Neural cell (in vitro differentiated cells): ENCODE data around the gene ZBED4. TPM values are rescaled to one million over a fixed set of nuclear protein-coding genes. Genes with fewer than 3 reads are reported as not detected.

Source experiments
- H2AFZ ChIP-seq: fragments of 200-600, 300-800 bp; sonication (generic), shearing (Covaris generic); 2 replicates; pipeline ENCODE4 v1.6.0; 2014; ENCODE audit warnings: low read depth, mild to moderate bottlenecking, antibody characterized with exemption, low read length, moderate library complexity
- H3F3A ChIP-seq: fragments of 200-600 bp; shearing (Covaris generic); 2 replicates; pipeline ENCODE4 v1.6.1; 2016; ENCODE audit warnings: mild to moderate bottlenecking, moderate library complexity, mixed read lengths, antibody characterized with exemption, low read length; ENCODE audit not compliant: insufficient read depth, poor library complexity, severe bottlenecking
- H3K27ac ChIP-seq: fragments of 200-600, 300-800 bp; sonication (generic), shearing (Covaris generic); 2 replicates; pipeline ENCODE4 v1.5.1; 2014; ENCODE audit warnings: mild to moderate bottlenecking, low read length, moderate library complexity
- H3K27me3 ChIP-seq: fragments of 300-800, 200-600 bp; sonication (generic), shearing (Covaris generic); 2 replicates; pipeline ENCODE4 v1.6.0; 2014; ENCODE audit warnings: mild to moderate bottlenecking, low read depth, low read length, moderate library complexity; ENCODE audit not compliant: insufficient read depth
- H3K36me3 ChIP-seq: fragments of 300-800, 200-600 bp; sonication (generic), shearing (Covaris generic); 2 replicates; pipeline ENCODE4 v1.5.1; 2014; ENCODE audit warnings: mild to moderate bottlenecking, antibody characterized with exemption, low read length, moderate library complexity; ENCODE audit not compliant: insufficient read depth
- H3K4me2 ChIP-seq: fragments of 300-800, 200-600 bp; sonication (generic), shearing (Covaris generic); 2 replicates; pipeline ENCODE4 v1.6.0; 2014; ENCODE audit warnings: mild to moderate bottlenecking, low read length
- H3K4me3 ChIP-seq: fragments of 300-800, 200-600 bp; sonication (generic), shearing (Covaris generic); 2 replicates; pipeline ENCODE4 v1.5.1; 2014; ENCODE audit warnings: mild to moderate bottlenecking, low read length, moderate library complexity
- H3K79me2 ChIP-seq: fragments of 200-600 bp; shearing (Covaris generic); replicated peaks from 2 replicates; pipeline ENCODE4 v1.6.0; 2014; ENCODE audit warnings: mild to moderate bottlenecking, low read length, moderate library complexity; ENCODE audit not compliant: insufficient read depth
- H3K9ac ChIP-seq: fragments of 300-800, 200-600 bp; sonication (generic), shearing (Covaris generic); 2 replicates; pipeline ENCODE4 v1.6.1; 2016; ENCODE audit warnings: mild to moderate bottlenecking, low read length, mixed read lengths
- H3K9me2 ChIP-seq: fragments of 200-600 bp; shearing (Covaris generic); 2 replicates; pipeline ENCODE4 v1.6.1; 2016; ENCODE audit warnings: mild to moderate bottlenecking, low read length, mixed read lengths; ENCODE audit not compliant: insufficient read depth
- H3K9me3 ChIP-seq: fragments of 200-600, 300-800 bp; sonication (generic), shearing (Covaris generic); 2 replicates; pipeline ENCODE4 v1.6.1; 2016; ENCODE audit warnings: mild to moderate bottlenecking, mixed run types, low read length, moderate library complexity, mixed read lengths
- H4K20me1 ChIP-seq: fragments of 200-600 bp; shearing (Covaris generic); 2 replicates; pipeline ENCODE4 v1.6.1; 2016; ENCODE audit warnings: mild to moderate bottlenecking, mixed run types; ENCODE audit not compliant: insufficient read depth
- EP300 ChIP-seq: fragments of 450-650 bp; conservative IDR thresholded peaks from 2 replicates; pipeline ENCODE4 v1.6.1; 2014; ENCODE audit warnings: antibody characterized with exemption, mild to moderate bottlenecking, moderate library complexity; ENCODE audit not compliant: poor library complexity, severe bottlenecking
- EZH2 ChIP-seq: fragments of 200-600, 300-800 bp; shearing (Covaris generic), sonication (generic); IDR thresholded peaks from 2 replicates; pipeline ENCODE4 v1.6.1; 2014; ENCODE audit warnings: antibody characterized with exemption, low read length, borderline replicate concordance, mild to moderate bottlenecking; ENCODE audit not compliant: insufficient read depth, poor library complexity, severe bottlenecking
- MXI1 ChIP-seq: fragments of 450-650 bp; conservative IDR thresholded peaks from 2 replicates; pipeline ENCODE4 v1.6.1; 2014; ENCODE audit warnings: antibody characterized with exemption, mild to moderate bottlenecking; ENCODE audit not compliant: poor library complexity, severe bottlenecking
- POLR2AphosphoS5 ChIP-seq: IDR thresholded peaks from 2 replicates; pipeline ENCODE4 v1.6.1; 2012
- RAD21 ChIP-seq: fragments of 450-650 bp; conservative IDR thresholded peaks from 2 replicates; pipeline ENCODE4 v1.6.1; 2014; ENCODE audit warnings: antibody characterized with exemption, mild to moderate bottlenecking, moderate library complexity
- SMC3 ChIP-seq: fragments of 450-650 bp; conservative IDR thresholded peaks from 2 replicates; pipeline ENCODE4 v1.6.1; 2014; ENCODE audit warnings: antibody characterized with exemption, mild to moderate bottlenecking, moderate library complexity; ENCODE audit not compliant: poor library complexity
- TAF1 ChIP-seq: IDR thresholded peaks from 2 replicates; pipeline ENCODE4 v1.6.1; 2012; ENCODE audit warnings: low read depth
- polyA plus RNA-seq: library from polyadenylated mRNA; depleted of rRNA; stranded (reverse); fragments of >200 nt; gene quantifications from 2 replicates; pipeline ENCODE4 v1.2.3, GENCODE V29; 2014
- TF ChIP-seq, protein P1 (sequence below): IDR thresholded peaks from 2 replicates; pipeline ENCODE4 v1.6.1; 2012; ENCODE audit warnings: borderline replicate concordance
- TF ChIP-seq, protein P2 (sequence below): fragments of 450-650 bp; IDR thresholded peaks from 2 replicates; pipeline ENCODE4 v1.5.1; 2014; ENCODE audit warnings: antibody characterized with exemption, mild to moderate bottlenecking, moderate library complexity; ENCODE audit not compliant: poor library complexity, severe bottlenecking

The ZBED4 gene
- polyA plus RNA-seq, 1 donor from 2014 or later, result 15.0 TPM

DNA sequence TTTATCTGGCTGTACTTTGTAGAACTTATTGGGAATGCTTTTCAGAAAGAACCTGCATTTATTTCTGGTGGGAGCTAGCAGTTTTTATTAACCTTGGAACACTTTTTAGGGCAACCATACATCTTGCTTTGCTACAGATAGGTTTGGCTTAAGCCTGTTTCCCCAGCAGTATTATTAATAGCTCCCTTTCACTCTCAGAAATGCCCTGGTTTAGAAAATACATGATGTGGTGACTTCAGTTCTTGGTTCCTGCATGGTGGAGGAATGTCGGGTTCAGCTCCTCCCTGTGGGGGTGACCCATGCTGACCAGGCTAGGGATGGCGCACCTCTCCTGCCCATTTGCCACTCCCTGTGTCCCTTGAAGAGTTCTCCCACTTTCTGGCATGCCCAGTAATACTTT, 28.2 kb downstream of the ZBED4 start:
- H4K20me1 ChIP-seq, result no peaks in the 10 kb centered on the region
- H3K36me3 ChIP-seq, result peaks cover 39% of the 10 kb centered on the region
- peaks cover 51% of the 10 kb centered on the region for H3K79me2 ChIP-seq

DNA sequence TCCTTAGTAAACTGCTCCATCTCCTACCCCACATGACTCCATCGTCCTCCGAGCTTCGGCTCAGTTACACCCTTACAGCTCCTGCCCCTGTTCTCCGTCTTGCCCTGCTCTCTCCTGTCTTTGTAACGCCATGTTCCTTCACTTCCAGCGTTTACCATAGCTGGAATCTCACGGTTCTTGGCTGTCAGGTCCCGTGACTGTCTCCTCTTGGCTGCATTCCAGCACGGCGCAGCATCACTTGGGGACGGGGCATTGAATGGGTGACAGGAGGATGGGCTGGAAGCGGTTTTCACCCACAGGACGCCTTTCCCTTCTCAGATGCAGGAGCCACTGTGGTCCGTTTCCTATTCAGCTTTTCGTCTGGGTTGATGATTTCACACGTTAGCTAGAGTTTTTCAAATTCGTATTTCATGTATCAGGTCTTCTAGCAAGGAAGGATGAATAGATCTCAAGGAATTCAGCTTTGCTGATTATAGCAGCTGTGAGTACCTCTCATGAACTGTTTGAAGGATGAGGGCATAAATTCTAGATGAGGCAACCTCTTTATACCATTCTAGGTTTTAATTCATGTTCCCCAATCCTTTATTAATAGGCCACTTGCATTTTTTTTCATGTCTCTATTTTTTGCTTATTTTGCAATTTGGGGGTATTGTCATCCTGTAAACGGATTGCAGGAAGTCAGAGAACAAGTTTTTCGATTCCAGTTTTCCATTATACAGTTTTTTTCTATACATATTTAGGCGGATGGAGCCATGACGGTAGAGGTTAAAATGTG, 29.1 kb downstream of the ZBED4 start:
- no peaks in the 10 kb centered on the region for H4K20me1 ChIP-seq
- no peak for TF ChIP-seq POLR2AphosphoS5
- no peak for TF ChIP-seq SMC3
- TF ChIP-seq, protein P1, sequence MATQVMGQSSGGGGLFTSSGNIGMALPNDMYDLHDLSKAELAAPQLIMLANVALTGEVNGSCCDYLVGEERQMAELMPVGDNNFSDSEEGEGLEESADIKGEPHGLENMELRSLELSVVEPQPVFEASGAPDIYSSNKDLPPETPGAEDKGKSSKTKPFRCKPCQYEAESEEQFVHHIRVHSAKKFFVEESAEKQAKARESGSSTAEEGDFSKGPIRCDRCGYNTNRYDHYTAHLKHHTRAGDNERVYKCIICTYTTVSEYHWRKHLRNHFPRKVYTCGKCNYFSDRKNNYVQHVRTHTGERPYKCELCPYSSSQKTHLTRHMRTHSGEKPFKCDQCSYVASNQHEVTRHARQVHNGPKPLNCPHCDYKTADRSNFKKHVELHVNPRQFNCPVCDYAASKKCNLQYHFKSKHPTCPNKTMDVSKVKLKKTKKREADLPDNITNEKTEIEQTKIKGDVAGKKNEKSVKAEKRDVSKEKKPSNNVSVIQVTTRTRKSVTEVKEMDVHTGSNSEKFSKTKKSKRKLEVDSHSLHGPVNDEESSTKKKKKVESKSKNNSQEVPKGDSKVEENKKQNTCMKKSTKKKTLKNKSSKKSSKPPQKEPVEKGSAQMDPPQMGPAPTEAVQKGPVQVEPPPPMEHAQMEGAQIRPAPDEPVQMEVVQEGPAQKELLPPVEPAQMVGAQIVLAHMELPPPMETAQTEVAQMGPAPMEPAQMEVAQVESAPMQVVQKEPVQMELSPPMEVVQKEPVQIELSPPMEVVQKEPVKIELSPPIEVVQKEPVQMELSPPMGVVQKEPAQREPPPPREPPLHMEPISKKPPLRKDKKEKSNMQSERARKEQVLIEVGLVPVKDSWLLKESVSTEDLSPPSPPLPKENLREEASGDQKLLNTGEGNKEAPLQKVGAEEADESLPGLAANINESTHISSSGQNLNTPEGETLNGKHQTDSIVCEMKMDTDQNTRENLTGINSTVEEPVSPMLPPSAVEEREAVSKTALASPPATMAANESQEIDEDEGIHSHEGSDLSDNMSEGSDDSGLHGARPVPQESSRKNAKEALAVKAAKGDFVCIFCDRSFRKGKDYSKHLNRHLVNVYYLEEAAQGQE, result no peak
- TF ChIP-seq, protein P2, sequence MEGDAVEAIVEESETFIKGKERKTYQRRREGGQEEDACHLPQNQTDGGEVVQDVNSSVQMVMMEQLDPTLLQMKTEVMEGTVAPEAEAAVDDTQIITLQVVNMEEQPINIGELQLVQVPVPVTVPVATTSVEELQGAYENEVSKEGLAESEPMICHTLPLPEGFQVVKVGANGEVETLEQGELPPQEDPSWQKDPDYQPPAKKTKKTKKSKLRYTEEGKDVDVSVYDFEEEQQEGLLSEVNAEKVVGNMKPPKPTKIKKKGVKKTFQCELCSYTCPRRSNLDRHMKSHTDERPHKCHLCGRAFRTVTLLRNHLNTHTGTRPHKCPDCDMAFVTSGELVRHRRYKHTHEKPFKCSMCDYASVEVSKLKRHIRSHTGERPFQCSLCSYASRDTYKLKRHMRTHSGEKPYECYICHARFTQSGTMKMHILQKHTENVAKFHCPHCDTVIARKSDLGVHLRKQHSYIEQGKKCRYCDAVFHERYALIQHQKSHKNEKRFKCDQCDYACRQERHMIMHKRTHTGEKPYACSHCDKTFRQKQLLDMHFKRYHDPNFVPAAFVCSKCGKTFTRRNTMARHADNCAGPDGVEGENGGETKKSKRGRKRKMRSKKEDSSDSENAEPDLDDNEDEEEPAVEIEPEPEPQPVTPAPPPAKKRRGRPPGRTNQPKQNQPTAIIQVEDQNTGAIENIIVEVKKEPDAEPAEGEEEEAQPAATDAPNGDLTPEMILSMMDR, result no peak
- no peak for TF ChIP-seq EZH2
- no peak for TF ChIP-seq TAF1
- no peak for TF ChIP-seq MXI1
- no peak for TF ChIP-seq RAD21
- no peak for TF ChIP-seq EP300
- no peaks in the 10 kb centered on the region for H3K9me2 ChIP-seq
- H3K9ac ChIP-seq, result no peak overlapping the region
- H3K4me2 ChIP-seq, result no peak overlapping the region
- no peaks in the 10 kb centered on the region for H3K27me3 ChIP-seq
- H3K4me3 ChIP-seq, result no peak overlapping the region
- no peaks in the 10 kb centered on the region for H3F3A ChIP-seq
- peaks cover 47% of the 10 kb centered on the region for H3K36me3 ChIP-seq
- H2AFZ ChIP-seq, result no peak overlapping the region
- H3K27ac ChIP-seq, result no peak overlapping the region
- H3K79me2 ChIP-seq, result peaks cover 53% of the 10 kb centered on the region
- H3K9me3 ChIP-seq, result peaks cover 18% of the 10 kb centered on the region

More for the DNA sequence above, 28.2 kb downstream of the ZBED4 start:
- no peaks in the 10 kb centered on the region for H3K27me3 ChIP-seq
- no peak overlapping the region for H3K4me2 ChIP-seq
- H3K27ac ChIP-seq, result no peak overlapping the region
- no peak overlapping the region for H2AFZ ChIP-seq
- peaks cover 18% of the 10 kb centered on the region for H3K9me3 ChIP-seq
- TF ChIP-seq TAF1 (no peak), RAD21 (no peak), EZH2 (no peak), POLR2AphosphoS5 (no peak), EP300 (no peak), SMC3 (no peak), MXI1 (no peak)
- TF ChIP-seq, protein P2, result no peak
- TF ChIP-seq, protein P1, result no peak
- no peaks in the 10 kb centered on the region for H3F3A ChIP-seq
- no peaks in the 10 kb centered on the region for H3K9me2 ChIP-seq
- no peak overlapping the region for H3K4me3 ChIP-seq
- no peak overlapping the region for H3K9ac ChIP-seq
